GM12878 (cell line): ENCODE results near the gene KCNC2. TPM values are rescaled to one million over a fixed set of nuclear protein-coding genes. Genes with fewer than 3 reads are reported as not detected.

Experiments
- ATAC-seq: fragments of 200-7000 bp; cut with Tn5 transposase; 3 replicates; pipeline ENCODE4 v1.9.1; 2020; ENCODE audit warnings: mild to moderate bottlenecking, moderate library complexity
- BruUV-seq: library from RNA; stranded (reverse); fragments of 400-500 nt; replicated peaks from 2 replicates; lab custom pipeline; 2021; lab: Mats Ljungman, UMichigan
- CTCF ChIA-PET: fragments of 300-600 bp; sonication (Branson Sonifier 250); formaldehyde crosslinking; extraction: SDS; loops from one replicate; lab custom pipeline; 2021; ENCODE audit warnings: inconsistent platforms; lab: Yijun Ruan, JAX
- POLR2A ChIA-PET: fragments of 350-600 bp; formaldehyde crosslinking; extraction: SDS; loops from one replicate; lab custom pipeline; 2021; ENCODE audit warnings: inconsistent platforms; lab: Charles Lee
- RAD21 ChIA-PET: fragments of 300-600 bp; sonication (Branson Sonifier 250); formaldehyde crosslinking; loops from one replicate; lab custom pipeline; 2023; ENCODE audit warnings: antibody characterized with exemption; ENCODE audit not compliant: unreplicated experiment; lab: Charles Lee
- SMC1A ChIA-PET: fragments of 300-600 bp; sonication (Branson Sonifier 250); formaldehyde crosslinking; loops from one replicate; lab custom pipeline; 2023; ENCODE audit not compliant: unreplicated experiment, uncharacterized antibody; lab: Charles Lee
- DNase-seq: peaks from one replicate; pipeline ENCODE4 v3.0.0-alpha.2; 2011; ENCODE audit warnings: low read depth, low spot score
- FAIRE-seq: peaks from 3 replicates; lab custom pipeline; 2011; peaks lifted over from hg19 to GRCh38; lab: Jason Lieb, UNC
- H2AFZ ChIP-seq: 2 replicates; pipeline ENCODE4 v1.6.0; 2011; ENCODE audit warnings: low read depth, low read length, control low read depth; ENCODE audit not compliant: control insufficient read depth
- H3K27ac ChIP-seq: 2 replicates; pipeline ENCODE4 v1.5.1; 2011; ENCODE audit warnings: control low read depth; ENCODE audit not compliant: control insufficient read depth, insufficient read depth
- H3K27me3 ChIP-seq, 2 experiments: replicated peaks in 1 of 2; 2 replicates each; pipeline versions ENCODE4 v1.6.0 to v1.6.1; 2011; ENCODE audit warnings: low read length in 1 of 2; ENCODE audit not compliant: control insufficient read depth in 2 of 2, insufficient read depth in 2 of 2
- H3K36me3 ChIP-seq, 2 experiments: 2 replicates each; pipeline ENCODE4 v1.5.1; 2011; ENCODE audit warnings: low read length in 1 of 2; ENCODE audit not compliant: control insufficient read depth in 2 of 2, insufficient read depth in 2 of 2
- H3K4me1 ChIP-seq: 2 replicates; pipeline ENCODE4 v1.6.1; 2011; ENCODE audit warnings: mild to moderate bottlenecking, low read length, moderate library complexity, mixed read lengths; ENCODE audit not compliant: control insufficient read depth, insufficient read depth
- H3K4me2 ChIP-seq: 2 replicates; pipeline ENCODE4 v1.6.0; 2011; ENCODE audit warnings: control low read depth; ENCODE audit not compliant: control insufficient read depth, insufficient read depth
- H3K4me3 ChIP-seq: fragments of 200-600 bp; sonication (generic); 2 replicates; pipeline ENCODE4 v1.5.1; 2016
- H3K79me2 ChIP-seq: 2 replicates; pipeline ENCODE4 v1.6.0; 2011; ENCODE audit warnings: low read length; ENCODE audit not compliant: control insufficient read depth, insufficient read depth
- H3K9ac ChIP-seq: 2 replicates; pipeline ENCODE4 v1.8.0; 2011; ENCODE audit warnings: low read length, control low read depth, mixed read lengths; ENCODE audit not compliant: control insufficient read depth, insufficient read depth
- H3K9me3 ChIP-seq: replicated peaks from 3 replicates; pipeline ENCODE4 v1.5.1; 2011; ENCODE audit warnings: mild to moderate bottlenecking, low read length; ENCODE audit not compliant: control insufficient read depth, insufficient read depth
- H4K20me1 ChIP-seq: 2 replicates; pipeline ENCODE4 v1.6.0; 2011; ENCODE audit not compliant: control insufficient read depth, insufficient read depth
- ATF3 ChIP-seq: IDR thresholded peaks from 2 replicates; pipeline ENCODE4 v1.6.1; 2011; ENCODE audit warnings: low read depth, mild to moderate bottlenecking, low read length, moderate library complexity, borderline replicate concordance; ENCODE audit errors: extremely low read depth
- ATF7 ChIP-seq: fragments of 450-650 bp; IDR thresholded peaks from 2 replicates; pipeline ENCODE4 v1.6.1; 2016; ENCODE audit warnings: low read depth, mild to moderate bottlenecking
- CBFB ChIP-seq: IDR thresholded peaks from 2 replicates; pipeline ENCODE4 v1.6.1; 2016; ENCODE audit warnings: antibody characterized with exemption, low read depth
- GATAD2B ChIP-seq: fragments of 450-650 bp; conservative IDR thresholded peaks from 2 replicates; pipeline ENCODE4 v1.6.1; 2017; ENCODE audit warnings: low read depth, mild to moderate bottlenecking, moderate library complexity
- HDGF ChIP-seq: fragments of 450-650 bp; IDR thresholded peaks from 2 replicates; pipeline ENCODE4 v1.6.1; 2016; ENCODE audit warnings: antibody characterized with exemption
- MTA3 ChIP-seq: IDR thresholded peaks from 2 replicates; pipeline ENCODE4 v1.6.1; 2012; ENCODE audit warnings: low read length, inconsistent platforms, borderline replicate concordance
- MXI1 ChIP-seq: fragments of 150-350 bp; IDR thresholded peaks from 2 replicates; pipeline ENCODE4 v1.6.1; 2011; ENCODE audit warnings: low read depth, mild to moderate bottlenecking, inconsistent platforms, low read length, improper control_type of control experiment
- NBN ChIP-seq: fragments of 450-650 bp; IDR thresholded peaks from 2 replicates; pipeline ENCODE4 v1.6.1; 2016
- PKNOX1 ChIP-seq: fragments of 450-650 bp; IDR thresholded peaks from 2 replicates; pipeline ENCODE4 v1.6.1; 2016; ENCODE audit warnings: mild to moderate bottlenecking
- RUNX3 ChIP-seq: IDR thresholded peaks from 2 replicates; pipeline ENCODE4 v1.6.1; 2012; ENCODE audit warnings: low read length, inconsistent platforms
- SIX5 ChIP-seq: IDR thresholded peaks from 2 replicates; pipeline ENCODE4 v1.6.1; 2011; ENCODE audit warnings: mild to moderate bottlenecking, low read depth, low read length, moderate library complexity; ENCODE audit not compliant: severe bottlenecking
- SMAD5 ChIP-seq: IDR thresholded peaks from 2 replicates; pipeline ENCODE4 v1.6.1; 2016; ENCODE audit warnings: antibody characterized with exemption, low read depth
- SRF ChIP-seq, 2 experiments: IDR thresholded peaks; 2 replicates each; pipeline ENCODE4 v1.6.1; 2011; ENCODE audit warnings: low read depth in 2 of 2, low read length in 2 of 2, mild to moderate bottlenecking in 1 of 2, moderate library complexity in 1 of 2
- TAF1 ChIP-seq: IDR thresholded peaks from 2 replicates; pipeline ENCODE4 v1.6.1; 2011; ENCODE audit warnings: mild to moderate bottlenecking, low read depth, low read length, borderline replicate concordance
- USF1 ChIP-seq: IDR thresholded peaks from 2 replicates; pipeline ENCODE4 v1.6.1; 2011; ENCODE audit warnings: borderline replicate concordance, low read depth, mild to moderate bottlenecking, moderate library complexity, mixed read lengths, low read length; ENCODE audit not compliant: insufficient read depth; ENCODE audit errors: extremely low read length
- USF2 ChIP-seq: IDR thresholded peaks from 2 replicates; pipeline ENCODE4 v1.6.1; 2011; ENCODE audit warnings: low read depth, low read length, improper control_type of control experiment, borderline replicate concordance
- ZNF24 ChIP-seq: fragments of 450-650 bp; IDR thresholded peaks from 2 replicates; pipeline ENCODE4 v1.6.1; 2017; ENCODE audit warnings: antibody characterized with exemption, mild to moderate bottlenecking
- ZNF384 ChIP-seq: IDR thresholded peaks from 2 replicates; pipeline ENCODE4 v1.6.1; 2012; ENCODE audit warnings: low read depth, mild to moderate bottlenecking, low read length, improper control_type of control experiment, borderline replicate concordance
- in situ Hi-C: fragments of 300-500 bp; cut with MboI; formaldehyde crosslinking; loops from 9 replicates; pipeline ENCODE4 v1.14.3; 2018; ENCODE audit warnings: mixed read lengths
- intact Hi-C: fragments of 100-400 bp; cut with micrococcal nuclease; formaldehyde crosslinking; loops from one replicate; pipeline ENCODE4 v1.14.2; 2022; ENCODE audit not compliant: unreplicated experiment
- polyA plus RNA-seq, 11 experiments: library from polyadenylated mRNA; depleted of rRNA in 4 of 11; unstranded in 6 of 11; stranded (reverse) in 5 of 11; fragments of >200 nt; fragmentation: Nextera tagmentation in 4 of 11; fragmentation: Illumina TruSeq in 1 of 11; extraction: Ambion mirVana in 4 of 11; extraction: Trizol in 1 of 11; gene quantifications; 1 replicate in 1 of 11; 2 replicates in 10 of 11; pipeline versions ENCODE4 v1.2.1 to v1.2.3, GENCODE V29; 2011 to 2016; ENCODE audit warnings: inconsistent platforms in 2 of 11, missing spikeins in 2 of 11, low read depth in 1 of 11
- total RNA-seq, 4 experiments: library from RNA; depleted of rRNA in 3 of 4; stranded (reverse); fragments of >200 nt in 3 of 4; fragmentation: Illumina TruSeq in 1 of 4; extraction: Trizol in 1 of 4; gene quantifications; 2 replicates each; pipeline versions ENCODE4 v1.2.1 to v1.2.3, GENCODE V29; 2013 to 2021

KCNC2 gene
- total and polyA plus RNA-seq, 10 of the 15 experiments (the other 5 are each of a cell fraction or from before 2014, with no cell fraction given): 0.03 to 2.3 (median 0.08) TPM; not detected in 7

GRCh38 chr12:75257510-75257909, 47.9 kb upstream of the KCNC2 start (continued):
- TF ChIP-seq USF2: no peak
- no peak for TF ChIP-seq GATAD2B
- no peak for TF ChIP-seq PKNOX1
- no peak for TF ChIP-seq RUNX3
- TF ChIP-seq NBN: no peak

- no peaks in the 10 kb centered on the region for H4K20me1 ChIP-seq
- no peak for DNase-seq
- H3K9ac ChIP-seq: no peak overlapping the region
- H3K27me3 ChIP-seq: no peaks in the 10 kb centered on the region
- intact Hi-C loops: no loop called here
- no peak overlapping the region for H3K27ac ChIP-seq
- CTCF ChIA-PET: no interaction called here
- in situ Hi-C loops: no loop called here
- TF ChIP-seq CBFB (no peak), ZNF384 (no peak), SRF (IDR thresholded peaks at IDR 0.05; ENCODE audit: low read depth in 2 of 2, low read length in 2 of 2) (no peak), USF1 (no peak), TAF1 (no peak), MXI1 (no peak), HDGF (no peak), ZNF24 (no peak), SMAD5 (no peak), ATF7 (no peak), SIX5 (no peak), MTA3 (no peak), ATF3 (no peak)
- TF ChIP-seq, all 136 proteins: peak for 0
- Histone ChIP-seq H3K36me3 (no peaks in the 10 kb centered on the region), H3K4me2 (no peak overlapping the region), H3K79me2 (no peaks in the 10 kb centered on the region), H2AFZ (no peak overlapping the region), H3K4me1 (no peaks in the 10 kb centered on the region), H3K9me3 (no peaks in the 10 kb centered on the region), H3K4me3 (no peak overlapping the region)
- ChIA-PET SMC1A (no interaction called here), POLR2A (no interaction called here), RAD21 (no interaction called here)
- BruUV-seq: no TSS peak
- no peak for FAIRE-seq
- ATAC-seq: no peak
These were observed 35.5 kb upstream of the KCNC2 start for GRCh38 chr12:75245108-75245507.
